Activated CD8-positive, alpha-beta memory T cell treated with anti-CD3 and anti-CD28 coated beads for 48 hours (primary cell): Measurements from ENCODE around the gene ITGA11.
"Not testable (repeated sequence)": the region's sequence is repeated elsewhere in the genome, so short reads cannot be mapped to it uniquely, and the experiment has no call there.

Experiments
- DNase-seq, 3 experiments: peaks; one replicate each; pipeline ENCODE4 v3.0.0-alpha.2; 2020; ENCODE audit warnings: low read depth in 2 of 3, low spot score in 2 of 3

Gene ITGA11

DNA sequence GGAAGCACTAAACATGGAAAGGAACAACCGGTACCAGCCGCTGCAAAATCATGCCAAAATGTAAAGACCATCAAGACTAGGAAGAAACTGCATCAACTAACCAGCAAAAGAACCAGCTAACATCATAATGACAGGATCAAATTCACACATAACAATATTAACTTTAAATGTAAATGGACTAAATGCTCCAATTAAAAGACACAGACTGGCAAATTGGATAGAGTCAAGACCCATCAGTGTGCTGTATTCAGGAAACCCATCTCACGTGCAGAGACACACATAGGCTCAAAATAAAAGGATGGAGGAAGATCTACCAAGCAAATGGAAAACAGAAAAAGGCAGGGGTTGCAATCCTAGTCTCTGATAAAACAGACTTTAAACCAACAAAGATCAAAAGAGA, 34.0 kb downstream of the ITGA11 start:
- DNase-seq = not testable (repeated sequence)

DNA sequence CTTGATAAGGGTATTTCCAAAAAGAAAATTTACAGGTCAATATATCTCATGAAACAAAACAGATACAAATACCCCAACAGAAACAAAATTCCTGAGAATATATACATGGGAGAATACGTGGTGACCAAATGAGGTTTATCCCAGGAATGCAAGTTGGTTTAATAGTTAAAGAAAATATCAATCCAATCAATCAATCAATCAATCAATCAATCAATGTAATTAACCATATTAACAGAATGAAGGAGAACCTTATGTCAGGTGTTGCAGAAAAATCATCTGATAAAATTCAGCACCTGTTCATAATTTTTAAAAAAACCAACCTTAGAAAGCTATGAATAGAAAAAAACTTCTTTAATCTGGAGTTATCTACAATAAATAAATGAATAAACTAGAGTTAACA, 35.9 kb downstream of the ITGA11 start:
- DNase-seq = no peak

DNA sequence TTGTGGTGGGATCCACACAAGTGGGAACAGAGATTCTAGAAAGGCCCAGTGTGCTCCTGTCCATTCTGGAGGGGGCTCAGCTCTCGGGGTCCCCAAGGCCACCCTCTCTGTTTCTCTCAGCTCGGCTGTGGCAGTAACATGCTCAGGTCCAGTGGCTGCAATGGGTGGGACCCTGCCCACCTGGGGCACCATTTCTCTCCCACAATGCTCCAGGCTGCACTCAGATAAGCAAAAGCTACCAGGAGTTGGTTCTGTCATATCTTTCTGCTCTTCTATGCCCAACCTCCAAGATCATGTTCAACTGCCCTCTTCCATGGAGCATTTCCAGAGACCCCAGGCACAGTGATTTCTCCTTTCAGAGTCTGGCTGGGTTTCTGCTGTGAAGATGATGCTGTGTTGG, 40.8 kb downstream of the ITGA11 start:
- no peak for DNase-seq

DNA sequence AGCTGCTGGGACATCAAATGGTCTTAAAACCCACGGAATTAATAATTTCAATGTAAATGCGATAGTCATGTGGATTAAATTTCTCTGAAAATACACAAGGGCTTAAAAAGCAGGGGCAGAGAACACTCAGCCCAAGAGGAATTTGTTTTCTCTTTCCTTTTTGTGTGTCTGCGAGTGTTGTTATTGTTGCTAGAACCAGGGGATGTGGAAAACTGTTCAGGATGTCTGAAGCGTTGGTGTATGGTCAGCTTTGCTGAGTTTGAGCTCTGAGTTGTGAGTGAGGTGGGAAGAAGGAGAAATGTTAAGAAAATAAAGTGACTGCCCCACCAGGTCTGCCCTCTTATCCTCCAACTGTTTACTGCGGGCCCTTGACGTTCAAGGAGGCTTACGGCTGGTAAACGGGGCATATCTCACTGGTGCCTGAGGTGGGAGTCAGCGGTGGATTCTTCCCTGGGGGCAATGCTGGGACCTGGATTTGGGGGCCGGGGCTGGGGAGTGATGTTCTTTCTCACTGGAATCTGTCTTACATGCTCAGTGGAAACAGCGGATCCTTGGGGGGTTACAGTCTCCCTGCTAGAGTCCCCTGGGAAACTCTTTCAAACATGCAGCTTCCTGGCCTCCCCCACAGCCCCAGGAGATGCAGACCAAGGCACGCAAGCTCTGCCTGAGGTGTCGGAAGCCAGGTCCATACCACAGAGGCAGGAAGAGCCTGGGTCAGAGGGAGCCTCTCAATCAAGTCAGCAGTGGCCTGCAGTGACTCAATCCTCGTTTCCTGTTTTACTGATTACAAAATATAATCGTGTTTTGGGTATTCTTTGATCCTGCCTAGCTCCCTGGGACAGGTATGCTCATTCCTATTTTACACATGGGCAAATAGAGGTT, 41.8 kb downstream of the ITGA11 start:
- DNase-seq = no peak

DNA sequence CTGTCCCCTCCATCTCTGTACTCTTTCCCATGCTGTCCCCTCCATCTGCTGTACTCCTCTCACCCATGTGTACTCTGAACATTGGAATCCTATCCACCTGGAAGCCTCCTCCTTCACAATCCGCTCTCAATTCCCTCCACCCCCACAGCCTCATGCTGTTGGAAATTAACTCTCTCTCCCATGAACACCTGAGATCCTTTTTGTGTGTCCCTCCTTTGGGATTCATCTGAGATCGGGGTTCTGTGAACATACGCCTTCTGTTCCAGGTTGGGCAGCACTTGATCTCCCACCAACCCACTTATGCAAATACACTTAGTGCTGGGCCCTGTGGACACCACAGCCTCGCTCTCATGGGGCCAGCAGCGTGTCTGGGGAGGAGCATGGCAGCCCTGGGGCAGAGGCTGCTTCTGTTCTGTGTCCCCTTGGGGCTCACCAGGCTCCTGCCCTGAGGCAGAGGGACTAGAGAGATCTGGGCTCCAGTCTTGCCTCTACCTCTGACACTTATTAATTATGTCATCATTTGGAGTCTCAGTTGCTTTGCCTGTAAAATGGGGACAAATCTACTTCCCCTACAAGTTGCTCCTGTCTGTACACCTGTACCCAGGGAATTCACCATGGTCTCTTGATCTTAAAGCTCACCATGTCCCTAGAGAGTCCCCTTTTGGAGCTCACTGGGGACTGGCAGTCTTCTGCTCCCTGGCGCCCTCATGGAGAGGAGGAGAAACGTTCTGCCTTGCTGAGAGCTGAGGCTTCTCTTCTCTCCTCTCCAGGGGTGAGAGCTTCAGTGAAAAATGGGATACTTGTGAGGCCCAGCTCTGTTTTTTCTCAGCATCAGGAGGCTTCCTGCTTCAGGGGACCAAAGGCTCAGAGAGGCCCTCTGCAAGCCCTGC, 42.7 kb downstream of the ITGA11 start:
- DNase-seq = no peak

DNA sequence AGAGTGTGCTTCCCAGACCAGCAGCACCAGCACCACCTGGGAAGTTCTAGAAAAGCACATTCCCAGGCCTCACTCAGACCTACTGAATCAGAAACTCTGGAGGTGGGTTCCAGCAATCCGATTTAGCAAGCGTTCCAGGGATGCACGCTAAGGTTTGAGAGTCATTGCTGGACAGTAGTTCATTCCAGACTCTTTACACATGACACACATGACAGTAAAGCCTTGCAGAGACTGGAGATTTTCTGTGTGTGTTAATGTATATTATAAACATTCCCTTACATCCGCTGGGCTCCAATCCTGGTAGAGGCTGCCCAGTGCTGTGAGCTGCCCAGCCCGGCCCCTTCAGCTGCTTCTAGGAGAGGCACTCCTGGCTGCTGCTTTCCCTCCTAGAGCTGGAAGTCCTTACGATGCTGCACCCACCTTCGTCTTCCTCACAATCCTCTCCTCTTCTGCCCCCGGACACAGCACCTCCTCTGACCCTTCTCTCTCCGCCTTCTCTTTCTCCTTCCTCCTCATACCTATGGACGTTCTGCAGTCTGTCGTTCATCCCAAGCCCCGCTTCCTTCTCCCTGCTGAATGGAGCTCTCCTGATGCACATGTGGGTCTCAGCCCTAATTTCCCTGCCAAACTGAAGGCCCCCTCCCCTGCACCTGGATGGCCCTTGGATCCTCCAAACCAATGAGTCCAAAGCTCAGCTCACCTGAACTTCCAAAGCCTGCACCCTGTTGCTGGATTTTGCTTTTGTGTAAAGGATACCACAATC, 44.4 kb downstream of the ITGA11 start:
- no peak for DNase-seq

DNA sequence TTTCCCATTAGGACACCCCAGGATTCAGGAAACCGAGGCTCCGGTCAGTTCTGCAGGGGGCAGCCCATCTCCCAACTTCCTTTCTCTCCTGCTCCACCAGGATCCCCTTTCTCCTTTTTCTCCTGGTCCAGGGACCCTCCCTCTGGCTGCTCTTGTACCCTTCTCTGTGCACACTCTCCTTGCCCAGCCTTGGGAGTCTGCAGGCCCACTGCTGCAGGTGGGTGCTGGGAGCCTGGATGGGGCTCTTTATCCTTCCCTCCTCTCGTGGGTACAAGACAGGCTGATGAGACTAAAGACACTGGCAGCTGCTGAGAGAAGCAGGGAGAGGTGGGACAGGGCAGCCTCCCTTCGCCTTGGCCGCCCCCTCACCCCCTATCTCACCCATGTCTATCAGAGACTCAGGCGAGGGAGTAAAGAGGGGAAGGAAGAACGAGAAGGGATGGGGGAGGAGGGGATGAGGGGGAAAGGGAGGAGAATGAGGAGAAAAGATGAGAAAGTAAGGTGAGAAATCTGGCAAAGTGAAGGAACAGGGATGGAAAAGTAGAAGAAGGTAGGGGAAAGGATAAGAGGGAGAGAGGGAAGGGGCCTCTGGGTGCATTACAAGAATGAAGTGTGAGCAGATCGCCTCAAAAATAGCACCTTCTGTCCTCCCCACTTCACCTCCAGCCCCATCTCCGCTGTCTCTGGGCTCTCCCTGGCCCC, 45.2 kb downstream of the ITGA11 start:
- no peak for DNase-seq

DNA sequence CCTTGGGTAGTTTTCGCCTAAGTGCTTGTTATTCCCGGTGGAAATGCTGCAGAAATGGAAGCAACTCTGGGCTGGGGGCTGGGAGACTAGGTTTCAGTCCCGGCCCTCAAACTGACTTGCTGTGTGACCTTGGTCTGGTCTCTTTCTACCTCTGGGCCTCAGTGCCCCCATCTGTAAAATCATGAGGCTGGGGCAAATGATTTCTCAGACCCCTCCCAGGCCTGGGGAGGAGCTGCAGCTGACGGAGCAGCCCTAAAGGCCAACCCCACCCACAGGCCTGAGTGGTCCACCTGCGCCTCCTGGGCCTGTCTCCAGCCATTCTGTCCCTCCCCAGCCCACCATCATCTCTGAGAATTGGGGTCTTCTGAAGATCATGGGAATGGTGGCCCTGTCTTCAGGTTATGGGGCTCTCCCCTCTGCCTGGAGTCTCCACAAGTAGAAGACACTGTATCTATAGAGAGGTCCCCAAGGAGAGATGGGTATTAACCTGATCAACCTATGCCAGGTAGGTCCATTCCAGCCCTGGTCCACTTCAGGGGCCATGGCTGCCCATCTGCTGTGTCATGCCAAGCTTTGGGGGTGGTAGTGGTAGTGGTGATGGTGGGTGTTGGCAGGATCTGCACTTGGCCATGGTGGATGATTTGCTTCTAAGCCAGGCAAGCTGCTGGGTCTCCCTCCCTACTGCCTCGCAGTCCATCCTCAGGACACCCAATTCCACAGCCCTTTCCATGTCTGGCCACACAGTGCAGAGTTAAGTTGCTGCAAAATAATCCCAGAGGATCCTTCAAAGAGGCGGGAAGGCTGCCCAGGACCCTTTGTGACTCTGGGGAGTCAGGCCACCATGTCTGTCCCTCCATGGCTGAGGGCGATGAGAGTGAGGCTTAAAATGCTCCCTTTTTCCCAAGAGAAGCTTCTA, 46.0 kb downstream of the ITGA11 start:
- no peak for DNase-seq

DNA sequence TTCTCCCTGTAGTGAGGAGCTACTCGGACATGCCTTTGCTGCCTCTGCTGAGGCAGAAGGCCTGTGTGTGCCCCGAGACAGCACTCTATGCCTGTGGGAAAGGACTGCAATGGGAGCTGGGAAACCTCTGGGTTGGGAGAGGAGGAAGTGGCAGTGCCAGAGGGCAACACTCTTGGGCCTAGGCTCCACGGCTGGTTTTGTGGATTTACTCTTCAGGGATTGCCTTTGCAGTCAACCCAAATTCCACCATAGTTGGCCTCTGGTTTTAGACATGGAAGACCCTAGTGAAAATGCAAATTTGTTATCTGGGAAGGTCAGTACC, 46.8 kb downstream of the ITGA11 start:
- DNase-seq = no peak

DNA sequence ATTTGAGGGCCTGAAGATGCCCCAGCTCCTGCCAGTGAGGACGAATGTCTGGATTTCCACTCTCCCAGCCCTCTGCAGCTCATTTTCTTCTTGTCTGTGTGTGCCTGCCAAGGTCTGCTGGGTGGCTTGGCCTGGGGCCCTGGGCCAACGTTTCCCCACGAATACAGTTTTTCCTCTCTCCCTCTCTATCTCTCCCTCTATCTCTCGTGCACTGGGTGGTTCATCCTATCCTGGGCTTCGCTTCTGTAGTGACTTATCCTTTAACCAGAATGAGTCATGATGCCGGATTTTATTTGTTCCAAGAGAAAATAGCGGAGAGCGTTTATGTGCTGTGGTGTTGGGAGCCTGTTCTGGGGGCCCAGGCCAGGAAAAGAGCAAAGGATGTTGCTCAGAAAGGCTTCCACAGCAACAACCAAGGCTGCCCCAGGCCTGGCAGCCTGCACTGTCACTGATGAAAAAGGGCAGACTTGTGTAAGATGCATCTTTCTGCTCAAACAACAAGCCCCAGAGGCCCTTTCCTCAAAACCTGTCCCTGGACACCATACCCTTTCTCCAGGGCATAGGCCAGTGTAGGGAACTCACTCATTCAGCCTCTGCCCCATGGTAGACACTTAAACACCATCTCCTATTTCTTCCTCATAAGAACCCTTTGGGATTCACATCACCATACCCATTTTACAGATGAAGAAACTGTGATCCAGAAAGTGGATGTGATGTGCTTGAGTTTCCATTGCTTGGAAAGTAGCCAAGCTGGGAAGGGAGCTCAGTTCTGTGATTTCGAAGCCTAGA, 47.3 kb downstream of the ITGA11 start:
- DNase-seq = no peak

DNA sequence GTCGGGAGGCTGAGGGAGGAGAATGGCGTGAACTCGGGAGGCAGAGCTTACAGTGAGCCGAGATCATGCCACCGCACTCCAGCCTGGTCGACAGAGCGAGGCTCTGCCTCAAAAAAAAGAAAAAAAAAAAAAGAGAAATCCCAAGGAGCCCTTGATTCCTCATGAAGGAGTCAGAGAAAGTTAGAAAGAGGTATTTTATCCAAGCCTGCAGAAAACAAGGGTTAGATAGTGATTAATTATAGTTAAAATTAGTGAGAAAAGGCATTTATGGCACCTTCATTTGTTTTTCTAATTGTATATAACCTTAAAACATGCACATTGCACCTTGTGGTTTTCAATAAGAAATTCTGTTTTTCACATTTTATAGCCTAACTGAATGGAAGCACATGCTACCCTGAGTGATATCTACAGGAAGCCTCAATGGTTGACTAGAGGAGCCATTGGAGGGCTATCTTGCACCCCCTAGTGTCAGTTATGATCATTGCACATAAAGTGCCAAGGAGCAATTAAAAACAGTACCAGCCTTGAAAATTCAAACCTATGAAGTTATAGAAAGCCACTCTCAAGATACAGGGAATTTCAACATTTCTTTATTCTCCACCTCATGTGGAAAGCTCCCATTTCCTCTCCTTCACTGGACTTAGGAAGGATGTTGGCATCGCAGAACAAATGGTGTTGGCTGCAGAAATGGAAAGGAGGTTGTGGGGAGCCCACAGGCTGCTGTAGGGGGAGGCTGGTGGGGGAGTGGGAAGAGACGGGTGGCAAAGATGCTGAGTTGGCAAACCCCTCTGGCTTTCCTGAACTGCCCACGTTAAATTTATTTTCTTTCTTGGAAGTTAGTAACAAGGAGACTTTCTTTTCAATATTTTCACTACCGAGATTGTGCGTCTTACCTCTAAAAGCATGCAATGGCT, 48.5 kb downstream of the ITGA11 start:
- peak in 1 of 3 experiments; percentile 18 for DNase-seq

DNA sequence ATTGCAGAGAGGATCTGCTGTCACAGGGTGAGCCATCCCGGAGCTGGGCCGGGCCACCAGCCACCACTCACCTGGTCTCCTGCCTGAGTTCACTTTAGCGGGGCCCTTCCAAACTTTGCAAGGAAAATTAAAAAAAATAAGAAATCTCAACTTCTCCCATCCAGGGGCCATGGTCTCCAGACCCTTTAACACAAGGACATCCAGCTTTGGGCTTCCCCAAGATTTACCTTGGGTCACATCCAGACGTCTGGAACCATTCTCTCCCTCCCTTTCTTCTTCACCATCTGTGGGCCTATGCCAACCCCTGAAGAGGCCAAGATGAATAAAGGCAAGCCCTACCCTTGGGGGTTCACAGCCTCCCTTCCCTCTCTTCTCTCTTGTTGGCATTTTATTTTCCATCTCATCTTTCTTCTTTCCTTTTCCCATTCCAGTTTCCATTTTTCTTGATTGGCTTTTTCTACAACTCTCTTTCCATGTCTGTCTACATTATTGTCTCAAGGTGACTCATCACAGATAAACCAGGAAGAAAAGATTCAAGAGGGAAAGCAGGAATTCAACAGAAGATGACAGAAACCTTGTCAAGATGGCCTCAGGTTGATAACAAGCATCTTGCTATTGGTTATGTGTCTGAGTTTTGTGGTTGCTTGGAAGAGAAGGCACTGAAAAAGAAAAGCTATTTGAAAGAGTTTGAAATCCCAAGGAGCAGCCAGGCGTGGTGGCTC, 49.5 kb downstream of the ITGA11 start:
- no peak for DNase-seq

DNA sequence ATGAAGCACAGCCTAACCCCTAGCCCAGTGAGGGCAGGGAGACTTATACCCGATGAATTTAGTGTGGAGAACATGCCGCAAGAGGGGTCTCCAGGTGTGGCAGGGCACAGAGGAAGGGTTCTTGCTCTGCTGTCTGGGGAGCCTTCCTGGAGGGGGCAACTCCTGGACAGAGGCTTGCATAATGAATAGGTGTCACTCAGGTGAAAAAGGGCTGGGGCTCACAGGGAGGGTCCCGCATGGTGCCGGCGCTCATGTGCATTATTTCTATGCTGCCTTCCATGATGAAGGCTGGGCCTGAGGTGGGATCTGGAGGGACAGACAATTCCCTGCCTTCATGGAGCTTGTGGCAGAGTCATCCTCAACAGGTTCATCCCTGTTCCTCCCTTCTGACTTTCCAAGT, 51.5 kb downstream of the ITGA11 start:
- DNase-seq = no peak

DNA sequence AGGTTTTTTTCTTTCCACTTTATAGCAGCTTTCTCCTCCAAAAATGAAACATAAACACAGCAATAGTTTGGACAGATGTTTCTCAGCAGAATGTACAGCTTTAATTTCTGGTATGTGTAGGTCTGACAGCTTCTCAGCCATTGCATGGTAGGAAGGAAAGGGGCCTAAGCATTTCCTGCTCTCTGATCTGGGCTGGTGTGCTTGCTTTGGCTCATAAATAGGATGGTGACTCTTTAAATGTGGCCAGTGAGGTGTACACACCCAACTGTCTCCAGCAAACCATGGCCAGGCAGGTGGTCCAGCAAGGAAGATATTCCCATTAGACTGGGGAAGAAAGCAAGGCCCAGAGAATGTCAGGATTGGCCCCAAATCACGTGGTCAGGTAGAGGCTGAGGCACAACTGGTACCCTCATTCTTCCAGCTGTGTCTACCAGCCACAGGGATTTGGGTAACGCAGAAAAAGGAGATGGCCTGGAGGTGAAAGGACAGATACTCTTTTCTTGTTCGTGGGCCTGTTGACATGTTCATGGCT, 52.1 kb downstream of the ITGA11 start:
- DNase-seq = no peak

DNA sequence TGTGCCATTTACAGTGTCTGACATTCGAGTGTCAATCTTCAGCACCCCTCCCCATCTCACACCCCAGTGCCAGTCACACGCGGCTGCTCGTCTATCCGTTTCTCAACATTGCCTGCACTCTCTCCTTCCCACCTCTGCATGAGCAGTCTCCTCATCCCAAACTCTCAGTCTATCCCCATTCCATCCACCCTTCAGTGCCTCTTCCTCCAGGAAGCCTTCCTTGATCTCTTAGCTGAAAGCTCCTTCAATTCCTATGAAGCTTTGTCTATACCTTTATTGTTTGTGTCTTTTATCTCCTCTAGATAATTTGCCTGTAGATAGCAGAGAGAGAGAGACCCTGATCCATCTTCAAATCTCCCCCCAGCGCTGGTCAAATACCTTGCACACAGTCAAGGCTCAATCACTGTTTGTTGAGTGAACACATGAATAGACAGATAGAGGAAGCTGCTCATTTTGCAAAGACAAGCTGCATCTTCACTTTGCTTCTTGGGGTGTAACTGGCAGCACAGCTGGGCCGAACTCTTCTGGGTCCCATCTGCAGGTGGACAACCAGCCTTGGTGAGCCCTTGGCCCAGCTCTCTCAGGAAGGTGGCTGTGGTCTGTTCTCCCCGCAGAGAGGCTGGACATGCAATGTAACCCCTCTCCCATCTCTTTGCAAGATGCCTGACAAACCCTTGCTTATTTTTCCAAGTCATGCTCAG, 52.8 kb downstream of the ITGA11 start:
- no peak for DNase-seq

DNA sequence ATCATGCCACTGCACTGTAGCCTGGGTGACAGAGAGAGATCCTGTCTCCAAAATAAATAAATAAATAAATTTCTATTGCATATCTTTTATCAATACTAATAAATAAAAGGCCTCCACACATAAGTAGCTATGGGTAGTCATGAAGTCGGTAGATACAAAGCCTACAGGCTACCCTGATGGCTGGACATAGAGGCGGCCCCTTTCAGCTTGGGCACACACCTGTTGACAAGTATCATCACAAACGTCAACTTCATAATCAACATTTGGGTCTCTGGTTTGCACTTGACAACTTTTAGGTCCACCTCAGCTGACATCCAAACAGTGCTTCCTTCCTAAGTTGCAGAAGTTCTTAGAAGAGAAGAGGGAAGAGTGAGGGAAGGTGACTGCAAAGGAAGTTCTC, 53.4 kb downstream of the ITGA11 start:
- no peak for DNase-seq

DNA sequence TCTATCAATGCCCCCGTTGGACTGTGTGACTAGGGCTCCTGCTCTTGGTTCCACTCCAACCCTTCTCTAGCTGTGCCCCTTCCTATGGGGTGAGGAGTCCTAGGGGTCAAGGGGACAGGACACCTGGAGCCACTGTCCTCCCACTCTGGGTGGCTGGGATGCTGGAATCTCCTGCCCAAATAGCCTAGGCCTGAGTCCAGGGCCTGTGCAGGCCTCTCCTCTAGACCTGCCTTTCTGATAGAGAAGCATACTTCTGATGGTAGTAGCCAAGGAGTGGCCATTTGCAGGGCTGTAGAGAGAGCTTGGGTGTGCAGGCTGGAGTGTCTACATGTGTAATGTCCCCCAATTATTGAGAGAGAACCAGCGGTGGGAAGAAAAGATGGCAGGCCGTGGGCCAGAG, 54.2 kb downstream of the ITGA11 start:
- DNase-seq = no peak
